ENCODE measurements around the gene SKA1. TPM values are rescaled to one million over a fixed set of nuclear protein-coding genes. Genes with fewer than 3 reads are reported as not detected.

Gene SKA1
- total RNA-seq, 1 donor from 2014 or later = not detected

GRCh38 chr18:50338122-50338521, 36.7 kb upstream of the SKA1 start:
- Histone ChIP-seq H3K4me1 (no peaks in the 10 kb centered on the region), H3K27ac (no peak overlapping the region), H3K36me3 (no peaks in the 10 kb centered on the region), H3K4me3 (no peak overlapping the region), H3K27me3 (no peaks in the 10 kb centered on the region), H3K9me3 (no peaks in the 10 kb centered on the region)
- no peak for TF ChIP-seq CTCF (IDR thresholded peaks at IDR 0.05)
- DNase-seq (ENCODE audit: low spot score in 2 of 2) = no peak
- intact Hi-C loops (cut with DNase I) = no loop called here

GRCh38 chr18:50338715-50339114, 36.1 kb upstream of the SKA1 start:
- no peak for DNase-seq (ENCODE audit: low spot score in 2 of 2)
- H3K4me1 ChIP-seq = no peaks in the 10 kb centered on the region
- H3K9me3 ChIP-seq = no peaks in the 10 kb centered on the region
- H3K27ac ChIP-seq = no peak overlapping the region
- no peaks in the 10 kb centered on the region for H3K27me3 ChIP-seq
- no peak for TF ChIP-seq CTCF (IDR thresholded peaks at IDR 0.05)
- no peak overlapping the region for H3K4me3 ChIP-seq
- no peaks in the 10 kb centered on the region for H3K36me3 ChIP-seq
- intact Hi-C loops (cut with DNase I) = no loop called here

- TF ChIP-seq CTCF (IDR thresholded peaks at IDR 0.05) = no peak
- no peak for DNase-seq (ENCODE audit: low spot score in 2 of 2)
- H3K4me1 ChIP-seq = no peaks in the 10 kb centered on the region
- no peaks in the 10 kb centered on the region for H3K9me3 ChIP-seq
- H3K27ac ChIP-seq = no peak overlapping the region
- H3K36me3 ChIP-seq = no peaks in the 10 kb centered on the region
- H3K4me3 ChIP-seq = no peak overlapping the region
- no peaks in the 10 kb centered on the region for H3K27me3 ChIP-seq
- intact Hi-C loops (cut with DNase I) = no loop called here
Observed at GRCh38 chr18:50340078-50340477, 34.8 kb upstream of the SKA1 start.

- H3K36me3 ChIP-seq = no peaks in the 10 kb centered on the region
- no peak for TF ChIP-seq CTCF (IDR thresholded peaks at IDR 0.05)
- H3K27ac ChIP-seq = no peak overlapping the region
- H3K9me3 ChIP-seq = no peaks in the 10 kb centered on the region
- H3K4me1 ChIP-seq = no peaks in the 10 kb centered on the region
- no peak overlapping the region for H3K4me3 ChIP-seq
- DNase-seq (ENCODE audit: low spot score in 2 of 2) = no peak
- no peaks in the 10 kb centered on the region for H3K27me3 ChIP-seq
- intact Hi-C loops (cut with DNase I) = no loop called here
Observed at GRCh38 chr18:50341443-50341842, 33.4 kb upstream of the SKA1 start.

GRCh38 chr18:50350699-50351098, 24.1 kb upstream of the SKA1 start:
- H3K36me3 ChIP-seq = no peaks in the 10 kb centered on the region
- no peaks in the 10 kb centered on the region for H3K27me3 ChIP-seq
- no peaks in the 10 kb centered on the region for H3K9me3 ChIP-seq
- no peak for TF ChIP-seq CTCF (IDR thresholded peaks at IDR 0.05)
- no peaks in the 10 kb centered on the region for H3K4me1 ChIP-seq
- DNase-seq (ENCODE audit: low spot score in 2 of 2) = no peak
- H3K4me3 ChIP-seq = no peak overlapping the region
- intact Hi-C loops (cut with DNase I) = no loop called here
- no peak overlapping the region for H3K27ac ChIP-seq

All from ascending aorta (tissue), 2 donors.